CD4-positive, alpha-beta T cell treated with Interleukin-2 at 100 ng/mL for 4 hours (primary cell): ENCODE data around the gene ARHGAP11A.

Experiments
- DNase-seq: peaks from one replicate; pipeline ENCODE4 v3.0.0-alpha.2; 2020; ENCODE audit warnings: low spot score

ARHGAP11A gene

DNA sequence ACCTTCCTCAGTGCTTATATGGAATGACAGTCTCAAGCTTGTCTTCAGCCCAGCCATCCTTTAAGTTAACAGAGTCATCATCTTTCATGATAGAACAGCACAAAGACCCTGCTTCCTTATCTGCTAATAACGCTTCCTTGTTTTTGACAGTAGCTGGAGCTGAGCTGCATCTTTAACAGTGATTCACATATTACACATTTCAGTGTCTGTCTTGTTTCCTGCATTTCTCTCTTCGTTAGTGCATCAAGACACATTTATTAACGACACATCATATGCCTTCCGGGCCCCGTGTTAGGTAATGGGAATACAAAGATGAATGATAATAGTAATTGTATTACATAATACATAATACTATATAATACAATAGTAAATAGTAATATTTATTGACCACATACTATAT is 72.3 kb downstream of the ARHGAP11A start:
- DNase-seq = no peak

DNA sequence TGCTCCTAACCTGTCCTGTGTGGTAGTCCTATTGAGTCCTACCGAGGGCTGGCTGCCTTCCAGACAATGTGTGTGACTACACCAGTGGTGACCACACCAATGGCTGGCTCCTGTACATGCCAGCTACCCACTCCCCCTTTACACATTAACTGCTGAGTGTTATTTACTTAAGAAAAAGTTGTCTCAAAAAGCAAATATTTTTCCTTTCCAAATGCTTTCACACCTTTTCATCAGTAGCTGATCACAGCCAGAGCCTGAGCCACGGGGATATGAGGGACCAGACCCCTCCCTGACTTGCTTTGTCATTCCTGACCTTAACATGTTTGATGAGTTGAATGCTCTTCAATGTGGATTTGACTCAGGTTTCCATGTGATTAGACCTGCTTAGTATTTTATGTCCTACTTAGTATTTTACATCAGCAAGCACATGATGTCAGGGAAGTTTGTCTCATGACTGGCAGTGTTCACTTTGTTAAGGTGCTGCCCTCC is 72.9 kb downstream of the ARHGAP11A start:
- no peak for DNase-seq
